HG03439 (cell line): ENCODE results near the gene TRIM65.
"Not testable (repeated sequence)": the region's sequence is repeated elsewhere in the genome, so short reads cannot be mapped to it uniquely, and the experiment has no call there.

Source experiments
- ATAC-seq: cut with Tn5 transposase; IDR thresholded peaks from one replicate; pipeline ENCODE4 v1.9.1; 2021; ENCODE audit warnings: mild to moderate bottlenecking, moderate library complexity; ENCODE audit not compliant: unreplicated experiment

The TRIM65 gene

GRCh38 chr17:75854881-75855309, 41.9 kb downstream of the TRIM65 start:
- no peak for ATAC-seq

GRCh38 chr17:75854101-75854748, 42.5 kb downstream of the TRIM65 start:
- no peak for ATAC-seq

- ATAC-seq = no peak
These were observed 43.3 kb downstream of the TRIM65 start for GRCh38 chr17:75853433-75853832.

- ATAC-seq = not testable (repeated sequence)
These were observed 45.1 kb downstream of the TRIM65 start for GRCh38 chr17:75851693-75851991.

- ATAC-seq = no peak
These were observed 45.6 kb downstream of the TRIM65 start for GRCh38 chr17:75850928-75851692.

- ATAC-seq = no peak
These were observed 47.0 kb downstream of the TRIM65 start for GRCh38 chr17:75849724-75850123.

- no peak for ATAC-seq
These were observed 47.5 kb downstream of the TRIM65 start for GRCh38 chr17:75849279-75849646.

- no peak for ATAC-seq
These were observed 48.0 kb downstream of the TRIM65 start for GRCh38 chr17:75848523-75849278.

- no peak for ATAC-seq
These were observed 48.9 kb downstream of the TRIM65 start for GRCh38 chr17:75847614-75848522.

GRCh38 chr17:75846692-75847613, 49.8 kb downstream of the TRIM65 start:
- ATAC-seq = no peak

GRCh38 chr17:75845933-75846691, 50.6 kb downstream of the TRIM65 start:
- ATAC-seq = no peak

GRCh38 chr17:75845058-75845711, 51.6 kb downstream of the TRIM65 start:
- ATAC-seq = peak; percentile 64

GRCh38 chr17:75844530-75845057, 52.2 kb downstream of the TRIM65 start:
- ATAC-seq = no peak

- ATAC-seq = peak; percentile 26
These were observed 52.9 kb downstream of the TRIM65 start, which contains the start of gene UNC13D for GRCh38 chr17:75843577-75844529. Gene UNC13D (minus strand): TSS chr17:75844404. CDS start chr17:75844337, 67 bp downstream.

- no peak for ATAC-seq
These were observed 53.7 kb downstream of the TRIM65 start for GRCh38 chr17:75842963-75843576.

GRCh38 chr17:75842411-75842810, 54.3 kb downstream of the TRIM65 start:
- no peak for ATAC-seq

- ATAC-seq = no peak
These were observed 56.0 kb downstream of the TRIM65 start for GRCh38 chr17:75840799-75841164.
